ENCODE measurements around the gene TMCC1.

DNA sequence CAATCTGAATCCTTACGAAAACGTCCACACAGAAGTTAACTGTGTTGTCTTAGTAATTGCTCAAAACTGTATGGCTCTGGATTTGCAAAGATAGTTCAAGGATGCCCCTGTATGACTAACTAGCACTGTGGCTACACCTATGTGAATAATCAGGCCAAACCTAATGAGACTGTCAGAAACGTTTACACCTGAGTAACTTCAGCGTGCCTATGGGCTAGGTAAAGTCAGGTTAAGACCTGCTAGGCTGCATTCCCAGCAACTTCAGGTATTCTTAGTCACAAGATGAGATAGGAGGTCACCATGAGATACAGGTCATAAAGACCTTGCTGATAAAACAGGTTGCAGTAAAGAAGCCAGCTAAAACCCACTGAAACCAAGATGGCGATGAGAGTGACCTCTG lies 199.3 kb downstream of the TMCC1 start:
- TF ChIP-seq LEF1 (IDR thresholded peaks at IDR 0.05; ENCODE audit: borderline replicate concordance) (no peak), ARNT (IDR thresholded peaks at IDR 0.05) (no peak), FOXM1 (IDR thresholded peaks at IDR 0.05; ENCODE audit: borderline replicate concordance) (no peak), NFRKB (IDR thresholded peaks at IDR 0.05) (no peak), SUZ12 (IDR thresholded peaks at IDR 0.05) (no peak), BHLHE40 (IDR thresholded peaks at IDR 0.05; ENCODE audit: borderline replicate concordance) (no peak), FOXK2 (IDR thresholded peaks at IDR 0.05) (no peak), SP1 (IDR thresholded peaks at IDR 0.05) (no peak), HDGF (IDR thresholded peaks at IDR 0.05; ENCODE audit: borderline replicate concordance) (no peak), ZNF384 (IDR thresholded peaks at IDR 0.05) (no peak)
